NCI-H146 treated with DMSO at 0.1 percent for 48 hours (cell line): ENCODE results near the gene JAKMIP2.
"Not testable (repeated sequence)": the region's sequence is repeated elsewhere in the genome, so short reads cannot be mapped to it uniquely, and the experiment has no call there.

ENCODE experiments used
- DNase-seq: peaks from one replicate; lab custom pipeline; 2025; ENCODE audit not compliant: unreplicated experiment; lab: John Stamatoyannopoulos, UW

Gene JAKMIP2

GRCh38 chr5:147782110-147783028, at the start of gene JAKMIP2:
Gene JAKMIP2, minus strand, starts transcription at chr5:147782728. Its CDS starts 110,922 bp downstream, at chr5:147671806.
- DNase-seq = peak; percentile 92

- no peak for DNase-seq
Measured at GRCh38 chr5:147831465-147831864, 48.9 kb upstream of the JAKMIP2 start, which contains the start of gene SPINK1. Gene SPINK1, minus strand, starts transcription at chr5:147831671. Its CDS starts 94 bp downstream, at chr5:147831577.

GRCh38 chr5:147830035-147830434, 47.5 kb upstream of the JAKMIP2 start:
- DNase-seq = no peak

- DNase-seq = not testable (repeated sequence)
Measured at GRCh38 chr5:147827017-147827416, 44.5 kb upstream of the JAKMIP2 start.

GRCh38 chr5:147826361-147826760, 43.8 kb upstream of the JAKMIP2 start:
- DNase-seq = no peak

GRCh38 chr5:147822686-147823491, 40.4 kb upstream of the JAKMIP2 start:
- peak; percentile 67 for DNase-seq

- DNase-seq = not testable (repeated sequence)
Measured at GRCh38 chr5:147822222-147822621, 39.7 kb upstream of the JAKMIP2 start.

GRCh38 chr5:147821766-147822165, 39.2 kb upstream of the JAKMIP2 start:
- DNase-seq = no peak

GRCh38 chr5:147819261-147819770, 36.8 kb upstream of the JAKMIP2 start:
- DNase-seq = no peak

- no peak for DNase-seq
Measured at GRCh38 chr5:147818290-147818689, 35.8 kb upstream of the JAKMIP2 start.

GRCh38 chr5:147813696-147814095, 31.2 kb upstream of the JAKMIP2 start:
- no peak for DNase-seq

- DNase-seq = no peak
Measured at GRCh38 chr5:147809830-147810666, 27.5 kb upstream of the JAKMIP2 start.

GRCh38 chr5:147805030-147805454, 22.5 kb upstream of the JAKMIP2 start:
- no peak for DNase-seq

GRCh38 chr5:147804334-147804733, 21.8 kb upstream of the JAKMIP2 start:
- DNase-seq = no peak

- no peak for DNase-seq
Measured at GRCh38 chr5:147803926-147804325, 21.4 kb upstream of the JAKMIP2 start.

- not testable (repeated sequence) for DNase-seq
Measured at GRCh38 chr5:147803161-147803560, 20.6 kb upstream of the JAKMIP2 start.

- no peak for DNase-seq
Measured at GRCh38 chr5:147801461-147801860, 18.9 kb upstream of the JAKMIP2 start.

GRCh38 chr5:147800491-147800890, 18.0 kb upstream of the JAKMIP2 start:
- DNase-seq = no peak

- no peak for DNase-seq
Measured at GRCh38 chr5:147796556-147797308, 14.2 kb upstream of the JAKMIP2 start.

- DNase-seq = no peak
Measured at GRCh38 chr5:147791181-147791580, 8.7 kb upstream of the JAKMIP2 start.
